Measurements from ENCODE around the gene MAN1A2.
"Not testable (repeated sequence)": the region's sequence is repeated elsewhere in the genome, so short reads cannot be mapped to it uniquely, and the experiment has no call there.

Gene MAN1A2

GRCh38 chr1:117453958-117454357 lies 86.7 kb downstream of the MAN1A2 start:
- H3K4me3 ChIP-seq (ENCODE audit: low read depth in 1 of 2, low read length in 2 of 2) = no peak overlapping the region
- ATAC-seq (ENCODE audit: insufficient read depth, low read depth) = no peak
- no peaks in the 10 kb centered on the region for H3K4me1 ChIP-seq (ENCODE audit: insufficient read depth, low read length)
- TF ChIP-seq, protein P1, sequence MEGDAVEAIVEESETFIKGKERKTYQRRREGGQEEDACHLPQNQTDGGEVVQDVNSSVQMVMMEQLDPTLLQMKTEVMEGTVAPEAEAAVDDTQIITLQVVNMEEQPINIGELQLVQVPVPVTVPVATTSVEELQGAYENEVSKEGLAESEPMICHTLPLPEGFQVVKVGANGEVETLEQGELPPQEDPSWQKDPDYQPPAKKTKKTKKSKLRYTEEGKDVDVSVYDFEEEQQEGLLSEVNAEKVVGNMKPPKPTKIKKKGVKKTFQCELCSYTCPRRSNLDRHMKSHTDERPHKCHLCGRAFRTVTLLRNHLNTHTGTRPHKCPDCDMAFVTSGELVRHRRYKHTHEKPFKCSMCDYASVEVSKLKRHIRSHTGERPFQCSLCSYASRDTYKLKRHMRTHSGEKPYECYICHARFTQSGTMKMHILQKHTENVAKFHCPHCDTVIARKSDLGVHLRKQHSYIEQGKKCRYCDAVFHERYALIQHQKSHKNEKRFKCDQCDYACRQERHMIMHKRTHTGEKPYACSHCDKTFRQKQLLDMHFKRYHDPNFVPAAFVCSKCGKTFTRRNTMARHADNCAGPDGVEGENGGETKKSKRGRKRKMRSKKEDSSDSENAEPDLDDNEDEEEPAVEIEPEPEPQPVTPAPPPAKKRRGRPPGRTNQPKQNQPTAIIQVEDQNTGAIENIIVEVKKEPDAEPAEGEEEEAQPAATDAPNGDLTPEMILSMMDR (IDR thresholded peaks at IDR 0.05; ENCODE audit: borderline replicate concordance, extremely low read depth, low read length, poor library complexity, severe bottlenecking) = no peak
- TF ChIP-seq EZH2 (IDR thresholded peaks at IDR 0.05; ENCODE audit: borderline replicate concordance, low read depth, low read length, severe bottlenecking) = no peak
- H3K4me2 ChIP-seq (ENCODE audit: insufficient read depth, low read length) = no peak overlapping the region
- H3K9me3 ChIP-seq (ENCODE audit: insufficient read depth, low read length, severe bottlenecking) = peaks cover 2% of the 10 kb centered on the region
- no peaks in the 10 kb centered on the region for H3K27me3 ChIP-seq (ENCODE audit: insufficient read depth, low read length, poor library complexity)
- H3K9ac ChIP-seq (ENCODE audit: low read depth, low read length) = no peak overlapping the region
- peaks cover 17% of the 10 kb centered on the region; the same call in 1 of the 2 replicates for H3K36me3 ChIP-seq (ENCODE audit: insufficient read depth, low read length)
- no peak overlapping the region for H3K27ac ChIP-seq (ENCODE audit: low read length)
- no peaks in the 10 kb centered on the region; the same call in 1 of the 2 replicates for H4K20me1 ChIP-seq (ENCODE audit: insufficient read depth, low read length)
- no peaks in the 10 kb centered on the region for H3K79me2 ChIP-seq (ENCODE audit: insufficient read depth, low read length)
- DNase-seq = no peak
- H2AFZ ChIP-seq (ENCODE audit: low read depth, low read length) = no peak overlapping the region

GRCh38 chr1:117458410-117458809 lies 91.2 kb downstream of the MAN1A2 start:
- H3K27me3 ChIP-seq (ENCODE audit: insufficient read depth, low read length, poor library complexity); H4K20me1 ChIP-seq (ENCODE audit: insufficient read depth, low read length); H3K27ac ChIP-seq (ENCODE audit: low read length); H3K36me3 ChIP-seq (ENCODE audit: insufficient read depth, low read length); DNase-seq; H3K9me3 ChIP-seq (ENCODE audit: insufficient read depth, low read length, severe bottlenecking); H3K4me3 ChIP-seq (ENCODE audit: low read depth in 1 of 2, low read length in 2 of 2); H3K4me1 ChIP-seq (ENCODE audit: insufficient read depth, low read length); H2AFZ ChIP-seq (ENCODE audit: low read depth, low read length); H3K4me2 ChIP-seq (ENCODE audit: insufficient read depth, low read length); ATAC-seq (ENCODE audit: insufficient read depth, low read depth); H3K79me2 ChIP-seq (ENCODE audit: insufficient read depth, low read length); H3K9ac ChIP-seq (ENCODE audit: low read depth, low read length): not testable (repeated sequence)

GRCh38 chr1:117466761-117467160 lies 99.5 kb downstream of the MAN1A2 start:
- Histone ChIP-seq H2AFZ (ENCODE audit: low read depth, low read length) (no peak overlapping the region), H3K9me3 (ENCODE audit: insufficient read depth, low read length, severe bottlenecking) (no peaks in the 10 kb centered on the region), H3K9ac (ENCODE audit: low read depth, low read length) (no peak overlapping the region), H3K79me2 (ENCODE audit: insufficient read depth, low read length) (no peaks in the 10 kb centered on the region), H3K4me1 (ENCODE audit: insufficient read depth, low read length) (no peaks in the 10 kb centered on the region), H3K27ac (ENCODE audit: low read length) (no peak overlapping the region), H3K27me3 (ENCODE audit: insufficient read depth, low read length, poor library complexity) (no peaks in the 10 kb centered on the region), H3K4me2 (ENCODE audit: insufficient read depth, low read length) (no peak overlapping the region), H3K4me3 (ENCODE audit: low read depth in 1 of 2, low read length in 2 of 2) (no peak overlapping the region), H3K36me3 (ENCODE audit: insufficient read depth, low read length) (peaks cover 10% of the 10 kb centered on the region; the same call in 1 of the 2 replicates), H4K20me1 (ENCODE audit: insufficient read depth, low read length) (no peaks in the 10 kb centered on the region)
- TF ChIP-seq EZH2 (IDR thresholded peaks at IDR 0.05; ENCODE audit: borderline replicate concordance, low read depth, low read length, severe bottlenecking) = no peak
- TF ChIP-seq, protein P1 (IDR thresholded peaks at IDR 0.05; ENCODE audit: borderline replicate concordance, extremely low read depth, low read length, poor library complexity, severe bottlenecking) = no peak
- no peak for DNase-seq
- ATAC-seq (ENCODE audit: insufficient read depth, low read depth) = no peak

GRCh38 chr1:117467336-117467735 lies 100.1 kb downstream of the MAN1A2 start:
- Histone ChIP-seq H4K20me1 (ENCODE audit: insufficient read depth, low read length) (no peaks in the 10 kb centered on the region), H3K4me3 (ENCODE audit: low read depth in 1 of 2, low read length in 2 of 2) (no peak overlapping the region), H3K9me3 (ENCODE audit: insufficient read depth, low read length, severe bottlenecking) (no peaks in the 10 kb centered on the region), H3K27ac (ENCODE audit: low read length) (no peak overlapping the region), H3K79me2 (ENCODE audit: insufficient read depth, low read length) (no peaks in the 10 kb centered on the region), H3K4me2 (ENCODE audit: insufficient read depth, low read length) (no peak overlapping the region), H3K27me3 (ENCODE audit: insufficient read depth, low read length, poor library complexity) (no peaks in the 10 kb centered on the region), H3K4me1 (ENCODE audit: insufficient read depth, low read length) (no peaks in the 10 kb centered on the region), H3K9ac (ENCODE audit: low read depth, low read length) (no peak overlapping the region), H2AFZ (ENCODE audit: low read depth, low read length) (no peak overlapping the region), H3K36me3 (ENCODE audit: insufficient read depth, low read length) (peaks cover 10% of the 10 kb centered on the region; the same call in 1 of the 2 replicates)
- ATAC-seq (ENCODE audit: insufficient read depth, low read depth) (no peak), DNase-seq (no peak)
- TF ChIP-seq, protein P1 (IDR thresholded peaks at IDR 0.05; ENCODE audit: borderline replicate concordance, extremely low read depth, low read length, poor library complexity, severe bottlenecking) = no peak
- TF ChIP-seq EZH2 (IDR thresholded peaks at IDR 0.05; ENCODE audit: borderline replicate concordance, low read depth, low read length, severe bottlenecking) = no peak

Data from DND-41 (cell line).